Chondrocyte (in vitro differentiated cells): ENCODE data around the gene EYA2. TPM values are rescaled to one million over a fixed set of nuclear protein-coding genes. Genes with fewer than 3 reads are reported as not detected.

Experiments
- DNase-seq: peaks from one replicate; pipeline ENCODE4 v3.0.0; 2021; ENCODE audit warnings: mixed read lengths, low spot score
- H3K27ac Mint-ChIP-seq: one replicate; pipeline ENCODE4 v1.8.0; 2021; ENCODE audit warnings: mild to moderate bottlenecking, moderate library complexity, mixed read lengths; ENCODE audit not compliant: unreplicated experiment
- H3K27me3 Mint-ChIP-seq: 2 replicates; pipeline ENCODE4 v1.8.0; 2021; ENCODE audit warnings: low read depth, mixed read lengths
- H3K36me3 Mint-ChIP-seq: 2 replicates; pipeline ENCODE4 v1.8.0; 2021; ENCODE audit warnings: low read depth, mixed read lengths
- H3K4me1 Mint-ChIP-seq: 2 replicates; pipeline ENCODE4 v1.8.0; 2021; ENCODE audit warnings: low read depth, mild to moderate bottlenecking, mixed read lengths
- H3K4me3 Mint-ChIP-seq: one replicate; pipeline ENCODE4 v1.8.0; 2021; ENCODE audit warnings: mild to moderate bottlenecking, moderate library complexity, mixed read lengths; ENCODE audit not compliant: unreplicated experiment
- H3K9me3 Mint-ChIP-seq: 2 replicates; pipeline ENCODE4 v1.8.0; 2021; ENCODE audit warnings: low read depth, mixed read lengths
- total RNA-seq: library from RNA; stranded (reverse); gene quantifications from 3 replicates; pipeline ENCODE4 v1.2.1, GENCODE V29; 2021
- TF ChIP-seq, protein P1 (sequence below): fragments of 200-600 bp; sonication (generic); IDR thresholded peaks from 2 replicates; pipeline ENCODE4 v1.5.0; 2021; ENCODE audit warnings: antibody characterized with exemption, mild to moderate bottlenecking, moderate library complexity

Gene EYA2
- total RNA-seq, 1 donor from 2014 or later: 0.32 TPM

DNA sequence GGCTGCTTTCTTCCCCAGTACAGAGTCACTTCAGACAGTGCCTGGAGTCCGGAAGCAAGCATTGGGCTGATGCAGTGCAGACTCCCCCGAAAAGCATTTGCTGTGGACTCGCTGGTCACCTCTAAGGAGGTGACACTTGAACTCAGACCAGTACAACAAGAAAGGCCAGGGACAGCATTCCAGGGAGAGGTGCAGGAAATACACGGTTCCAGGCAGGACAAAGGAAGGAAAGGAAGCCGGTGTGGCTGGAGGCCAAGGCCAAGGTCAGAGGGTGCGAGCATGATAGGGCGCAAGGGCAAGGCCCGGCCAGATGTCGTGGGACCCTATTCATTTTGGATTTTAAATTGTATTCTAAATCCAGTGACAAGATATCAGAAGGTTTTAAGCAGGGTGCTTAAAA, 300.9 kb downstream of the EYA2 start:
- no peak overlapping the region for H3K4me3 Mint-ChIP-seq
- no peaks in the 10 kb centered on the region for H3K27me3 Mint-ChIP-seq
- H3K36me3 Mint-ChIP-seq: no peaks in the 10 kb centered on the region
- H3K27ac Mint-ChIP-seq: no peak overlapping the region
- H3K9me3 Mint-ChIP-seq: no peaks in the 10 kb centered on the region
- TF ChIP-seq, protein P1, sequence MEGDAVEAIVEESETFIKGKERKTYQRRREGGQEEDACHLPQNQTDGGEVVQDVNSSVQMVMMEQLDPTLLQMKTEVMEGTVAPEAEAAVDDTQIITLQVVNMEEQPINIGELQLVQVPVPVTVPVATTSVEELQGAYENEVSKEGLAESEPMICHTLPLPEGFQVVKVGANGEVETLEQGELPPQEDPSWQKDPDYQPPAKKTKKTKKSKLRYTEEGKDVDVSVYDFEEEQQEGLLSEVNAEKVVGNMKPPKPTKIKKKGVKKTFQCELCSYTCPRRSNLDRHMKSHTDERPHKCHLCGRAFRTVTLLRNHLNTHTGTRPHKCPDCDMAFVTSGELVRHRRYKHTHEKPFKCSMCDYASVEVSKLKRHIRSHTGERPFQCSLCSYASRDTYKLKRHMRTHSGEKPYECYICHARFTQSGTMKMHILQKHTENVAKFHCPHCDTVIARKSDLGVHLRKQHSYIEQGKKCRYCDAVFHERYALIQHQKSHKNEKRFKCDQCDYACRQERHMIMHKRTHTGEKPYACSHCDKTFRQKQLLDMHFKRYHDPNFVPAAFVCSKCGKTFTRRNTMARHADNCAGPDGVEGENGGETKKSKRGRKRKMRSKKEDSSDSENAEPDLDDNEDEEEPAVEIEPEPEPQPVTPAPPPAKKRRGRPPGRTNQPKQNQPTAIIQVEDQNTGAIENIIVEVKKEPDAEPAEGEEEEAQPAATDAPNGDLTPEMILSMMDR: no peak
- peaks cover 15% of the 10 kb centered on the region for H3K4me1 Mint-ChIP-seq
- DNase-seq: no peak

DNA sequence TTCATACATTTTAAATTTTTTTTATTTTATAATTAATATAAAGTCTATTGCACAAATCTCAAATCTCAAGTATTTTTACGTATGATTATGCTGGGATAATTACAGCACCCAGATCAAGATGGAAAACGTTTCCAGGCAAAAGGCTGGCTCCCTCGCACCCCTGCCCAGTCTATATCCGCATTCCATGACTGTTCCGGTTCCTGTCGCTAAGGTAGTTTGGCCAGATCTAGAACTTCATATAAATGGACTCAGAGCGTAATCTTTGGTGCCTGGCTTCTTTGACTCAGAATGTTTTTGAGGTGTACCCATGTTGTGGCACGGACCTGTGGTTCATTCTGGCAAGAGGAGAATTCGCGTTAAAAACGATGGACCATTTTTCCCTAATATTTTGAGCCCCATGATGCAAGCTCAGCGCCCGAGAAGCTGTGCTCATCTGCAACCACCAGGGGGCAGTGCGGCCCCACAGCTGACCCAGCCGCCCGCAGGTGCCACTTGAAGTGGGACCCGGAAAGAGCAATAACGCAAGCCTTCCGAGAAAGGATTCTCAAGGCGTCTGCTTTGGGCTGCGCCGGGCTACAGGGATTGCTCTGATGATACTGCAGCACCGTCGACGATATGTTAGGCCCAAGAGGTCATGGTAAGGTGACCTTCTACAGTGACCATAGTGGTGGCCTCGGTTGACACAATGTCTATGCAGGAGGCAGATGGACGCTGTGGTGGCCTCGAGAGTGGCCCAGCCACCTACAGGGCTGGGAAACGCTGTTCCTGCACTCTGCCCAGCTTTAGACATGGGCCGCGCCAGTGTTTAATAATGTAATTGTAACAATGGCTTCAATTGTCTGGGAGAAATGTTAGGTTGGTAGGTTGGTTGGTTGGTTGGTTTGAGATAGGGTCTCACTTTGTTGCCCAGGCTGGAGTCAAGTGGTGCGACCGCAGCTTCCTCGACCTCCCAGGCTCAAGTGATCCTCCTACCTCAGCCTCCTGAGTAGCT, 301.7 kb downstream of the EYA2 start:
- Mint-ChIP-seq H3K4me1 (peaks cover 15% of the 10 kb centered on the region), H3K27me3 (no peaks in the 10 kb centered on the region), H3K9me3 (no peaks in the 10 kb centered on the region), H3K27ac (no peak overlapping the region), H3K4me3 (no peak overlapping the region), H3K36me3 (no peaks in the 10 kb centered on the region)
- TF ChIP-seq, protein P1: peak; percentile 98
- peak; percentile 33 for DNase-seq

DNA sequence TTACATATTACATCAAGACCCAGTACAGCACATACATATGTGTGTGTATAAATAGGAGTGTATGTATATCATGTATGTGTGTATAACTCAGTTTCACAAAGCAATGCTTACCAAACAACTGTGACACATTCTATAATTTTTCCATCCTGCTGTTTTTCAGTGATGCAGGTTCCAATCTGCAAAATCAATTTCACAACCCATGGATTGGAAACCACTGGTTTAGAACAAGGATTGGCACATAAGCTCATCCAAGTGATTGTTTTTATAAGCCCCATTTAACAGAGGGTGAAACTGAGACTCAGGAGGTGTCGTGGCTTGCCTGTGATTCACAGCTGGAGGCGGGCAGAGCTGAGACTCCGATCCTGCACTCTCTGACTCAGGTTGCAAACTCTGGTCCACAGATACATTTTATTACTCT, 303.6 kb downstream of the EYA2 start:
- Mint-ChIP-seq H3K4me1 (peaks cover 15% of the 10 kb centered on the region), H3K4me3 (no peak overlapping the region), H3K27ac (no peak overlapping the region), H3K9me3 (no peaks in the 10 kb centered on the region), H3K27me3 (no peaks in the 10 kb centered on the region), H3K36me3 (no peaks in the 10 kb centered on the region)
- DNase-seq: no peak
- TF ChIP-seq, protein P1: peak; percentile 19

DNA sequence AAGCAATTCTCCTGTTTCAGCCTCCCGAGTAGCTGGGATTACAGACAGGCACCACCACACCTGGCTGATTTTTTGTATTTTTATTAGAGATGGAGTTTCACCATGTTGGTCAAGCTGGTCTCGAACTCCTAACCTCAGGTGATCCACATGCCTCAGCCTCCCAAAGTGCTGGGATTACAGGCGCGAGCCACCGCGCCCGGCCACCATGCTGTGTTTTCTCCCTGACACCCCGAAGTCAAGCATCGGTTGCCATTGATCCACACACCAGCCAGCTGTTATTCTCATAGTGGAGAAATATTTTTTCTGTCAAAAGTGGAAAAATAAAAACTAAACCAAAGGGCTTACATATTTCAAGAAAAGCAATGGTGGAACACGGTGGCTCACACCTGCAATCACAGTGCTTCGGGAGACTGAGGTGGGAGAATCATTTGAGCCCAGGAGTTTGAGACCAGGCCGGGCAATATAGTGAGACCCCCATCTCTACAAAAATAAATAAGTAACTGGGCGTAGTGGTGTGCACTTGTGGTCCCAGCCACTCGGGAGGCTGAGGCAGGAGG, 304.4 kb downstream of the EYA2 start:
- TF ChIP-seq, protein P1: no peak

DNA sequence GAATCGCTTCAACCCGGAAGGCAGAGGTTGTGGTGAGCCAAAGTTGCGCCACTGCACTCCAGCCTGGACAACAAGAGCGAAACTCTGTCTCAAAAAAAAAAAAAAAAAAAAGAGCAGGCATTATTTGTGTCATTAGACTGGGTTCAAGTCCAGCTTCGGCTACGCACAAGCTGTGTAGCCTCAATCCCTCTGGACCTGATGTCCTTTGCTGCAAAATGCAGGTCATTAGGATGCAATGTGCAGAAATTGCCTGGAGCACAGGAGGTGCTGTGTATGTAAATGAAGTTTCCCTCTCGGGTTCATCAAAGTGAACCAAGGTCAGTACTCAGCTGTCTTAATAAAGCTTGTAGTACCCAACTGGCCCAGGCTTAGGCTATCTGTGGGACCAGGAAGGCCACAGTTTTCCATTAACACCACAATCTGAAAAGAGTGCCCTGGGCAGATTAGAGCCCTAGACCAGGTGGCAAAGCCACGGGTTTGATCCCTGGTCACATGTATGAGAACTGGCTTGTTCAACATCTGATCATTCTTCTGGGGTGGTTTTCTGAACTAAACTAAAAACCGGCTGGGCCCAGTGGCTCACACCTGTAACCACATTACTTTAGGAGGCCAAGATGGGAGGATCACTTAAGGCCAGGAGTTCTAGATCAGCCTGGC, 306.6 kb downstream of the EYA2 start:
- no peaks in the 10 kb centered on the region for H3K27me3 Mint-ChIP-seq
- H3K4me3 Mint-ChIP-seq: no peak overlapping the region
- no peaks in the 10 kb centered on the region for H3K36me3 Mint-ChIP-seq
- no peak overlapping the region for H3K27ac Mint-ChIP-seq
- TF ChIP-seq, protein P1: no peak
- peaks cover 20% of the 10 kb centered on the region for H3K4me1 Mint-ChIP-seq
- H3K9me3 Mint-ChIP-seq: no peaks in the 10 kb centered on the region
- DNase-seq: no peak

More for the DNA sequence above, 304.4 kb downstream of the EYA2 start:
- H3K36me3 Mint-ChIP-seq: no peaks in the 10 kb centered on the region
- no peak overlapping the region for H3K4me3 Mint-ChIP-seq
- no peaks in the 10 kb centered on the region for H3K9me3 Mint-ChIP-seq
- H3K27me3 Mint-ChIP-seq: no peaks in the 10 kb centered on the region
- H3K27ac Mint-ChIP-seq: no peak overlapping the region
- no peak for DNase-seq
- peaks cover 15% of the 10 kb centered on the region for H3K4me1 Mint-ChIP-seq
